Liver (tissue), 3 donors: Measurements from ENCODE around the gene VWA3B.
"Not testable (repeated sequence)": the region's sequence is repeated elsewhere in the genome, so short reads cannot be mapped to it uniquely, and the experiment has no call there.

ENCODE experiments used
- CTCF ChIP-seq: fragments of 150-350 bp; IDR thresholded peaks from 2 replicates; pipeline ENCODE4 v1.5.1; 2017; ENCODE audit warnings: improper control_type of control experiment, low read depth, low read length; ENCODE audit not compliant: missing input control
- EGR1 ChIP-seq, 2 donors: IDR thresholded peaks; 2 replicates each; pipeline ENCODE4 v1.6.1; 2016 to 2018; ENCODE audit warnings: antibody characterized with exemption in 2 of 2, low read depth in 2 of 2
- JUND ChIP-seq, 2 donors: IDR thresholded peaks; 2 replicates each; pipeline ENCODE4 v1.6.1; 2016; ENCODE audit warnings: antibody characterized with exemption in 2 of 2
- MAX ChIP-seq: IDR thresholded peaks from 2 replicates; pipeline ENCODE4 v1.6.1; 2016; ENCODE audit warnings: antibody characterized with exemption
- REST ChIP-seq: IDR thresholded peaks from 2 replicates; pipeline ENCODE4 v1.6.1; 2016; ENCODE audit warnings: antibody characterized with exemption, mild to moderate bottlenecking
- TAF1 ChIP-seq: conservative IDR thresholded peaks from 2 replicates; pipeline ENCODE4 v1.6.1; 2016; ENCODE audit warnings: antibody characterized with exemption, mild to moderate bottlenecking
- donor health status: healthy.
- donor health status: healthy.

- TF ChIP-seq REST; CTCF; EGR1 (IDR thresholded peaks at IDR 0.05; ENCODE audit: low read depth in 2 of 2); TAF1; MAX; JUND (IDR thresholded peaks at IDR 0.05): not testable (repeated sequence)
These were observed 233.2 kb downstream of the VWA3B start for GRCh38 chr2:98320171-98320570.
